NCI-H748 (cell line): ENCODE data around the gene FBXO24.

Experiments
- DNase-seq: peaks from one replicate; lab custom pipeline; 2025; ENCODE audit not compliant: unreplicated experiment; lab: John Stamatoyannopoulos, UW

The FBXO24 gene

GRCh38 chr7:100590077-100590737 lies 4.1 kb downstream of the FBXO24 start:
- DNase-seq, result no peak

- no peak for DNase-seq
Observed at GRCh38 chr7:100591596-100591995, 5.5 kb downstream of the FBXO24 start.

- no peak for DNase-seq
Observed at GRCh38 chr7:100595188-100595587, 9.1 kb downstream of the FBXO24 start.

GRCh38 chr7:100598425-100598824 lies 12.3 kb downstream of the FBXO24 start:
- DNase-seq, result no peak

- DNase-seq, result no peak
Observed at GRCh38 chr7:100599911-100600729, 14.0 kb downstream of the FBXO24 start.

- DNase-seq, result no peak
Observed at GRCh38 chr7:100600730-100601038, 14.6 kb downstream of the FBXO24 start.

GRCh38 chr7:100602889-100603725 lies 17.0 kb downstream of the FBXO24 start:
- DNase-seq, result peak; percentile 19

GRCh38 chr7:100603726-100604027 lies 17.5 kb downstream of the FBXO24 start:
- DNase-seq, result no peak

- peak; percentile 75 for DNase-seq
Observed at GRCh38 chr7:100604028-100604975, 18.2 kb downstream of the FBXO24 start.

GRCh38 chr7:100604976-100605911 lies 19.1 kb downstream of the FBXO24 start:
- peak; percentile 37 for DNase-seq

GRCh38 chr7:100606313-100606712 lies 20.2 kb downstream of the FBXO24 start:
- no peak for DNase-seq

GRCh38 chr7:100607111-100607510 lies 21.0 kb downstream of the FBXO24 start:
- no peak for DNase-seq

- DNase-seq, result no peak
Observed at GRCh38 chr7:100609958-100610357, 23.8 kb downstream of the FBXO24 start.

- DNase-seq, result peak; percentile 100
Observed at GRCh38 chr7:100611983-100612729, 26.0 kb downstream of the FBXO24 start, which contains the start of gene MOSPD3. TSS of gene MOSPD3 (plus strand) at chr7:100612540. CDS start at chr7:100612792, 252 bp downstream.

- peak; percentile 36 for DNase-seq
Observed at GRCh38 chr7:100612730-100613390, 26.7 kb downstream of the FBXO24 start.

GRCh38 chr7:100613412-100614175 lies 27.5 kb downstream of the FBXO24 start:
- no peak for DNase-seq

GRCh38 chr7:100614308-100614861 lies 28.3 kb downstream of the FBXO24 start:
- no peak for DNase-seq
